VCaP (cell line): ENCODE data around the gene CUTA.

Source experiments
- H3K27ac ChIP-seq: fragments of 450-650 bp; 2 replicates; pipeline ENCODE4 v1.5.1; 2017
- TF ChIP-seq, protein P1 (sequence below): fragments of 450-650 bp; conservative IDR thresholded peaks from 2 replicates; pipeline ENCODE4 v1.5.1; 2017; ENCODE audit warnings: mild to moderate bottlenecking, moderate library complexity

CUTA gene

DNA sequence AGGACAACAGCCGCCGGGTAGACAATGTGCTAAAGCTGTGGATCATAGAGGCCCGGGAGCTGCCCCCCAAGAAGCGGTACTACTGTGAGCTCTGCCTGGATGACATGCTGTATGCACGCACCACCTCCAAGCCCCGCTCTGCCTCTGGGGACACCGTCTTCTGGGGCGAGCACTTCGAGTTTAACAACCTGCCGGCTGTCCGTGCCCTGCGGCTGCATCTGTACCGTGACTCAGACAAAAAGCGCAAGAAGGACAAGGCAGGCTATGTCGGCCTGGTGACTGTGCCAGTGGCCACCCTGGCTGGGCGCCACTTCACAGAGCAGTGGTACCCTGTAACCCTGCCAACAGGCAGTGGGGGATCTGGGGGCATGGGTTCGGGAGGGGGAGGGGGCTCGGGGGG, 19.8 kb upstream of the CUTA start:
- TF ChIP-seq, protein P1, sequence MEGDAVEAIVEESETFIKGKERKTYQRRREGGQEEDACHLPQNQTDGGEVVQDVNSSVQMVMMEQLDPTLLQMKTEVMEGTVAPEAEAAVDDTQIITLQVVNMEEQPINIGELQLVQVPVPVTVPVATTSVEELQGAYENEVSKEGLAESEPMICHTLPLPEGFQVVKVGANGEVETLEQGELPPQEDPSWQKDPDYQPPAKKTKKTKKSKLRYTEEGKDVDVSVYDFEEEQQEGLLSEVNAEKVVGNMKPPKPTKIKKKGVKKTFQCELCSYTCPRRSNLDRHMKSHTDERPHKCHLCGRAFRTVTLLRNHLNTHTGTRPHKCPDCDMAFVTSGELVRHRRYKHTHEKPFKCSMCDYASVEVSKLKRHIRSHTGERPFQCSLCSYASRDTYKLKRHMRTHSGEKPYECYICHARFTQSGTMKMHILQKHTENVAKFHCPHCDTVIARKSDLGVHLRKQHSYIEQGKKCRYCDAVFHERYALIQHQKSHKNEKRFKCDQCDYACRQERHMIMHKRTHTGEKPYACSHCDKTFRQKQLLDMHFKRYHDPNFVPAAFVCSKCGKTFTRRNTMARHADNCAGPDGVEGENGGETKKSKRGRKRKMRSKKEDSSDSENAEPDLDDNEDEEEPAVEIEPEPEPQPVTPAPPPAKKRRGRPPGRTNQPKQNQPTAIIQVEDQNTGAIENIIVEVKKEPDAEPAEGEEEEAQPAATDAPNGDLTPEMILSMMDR, result no peak
- H3K27ac ChIP-seq, result no peak overlapping the region

DNA sequence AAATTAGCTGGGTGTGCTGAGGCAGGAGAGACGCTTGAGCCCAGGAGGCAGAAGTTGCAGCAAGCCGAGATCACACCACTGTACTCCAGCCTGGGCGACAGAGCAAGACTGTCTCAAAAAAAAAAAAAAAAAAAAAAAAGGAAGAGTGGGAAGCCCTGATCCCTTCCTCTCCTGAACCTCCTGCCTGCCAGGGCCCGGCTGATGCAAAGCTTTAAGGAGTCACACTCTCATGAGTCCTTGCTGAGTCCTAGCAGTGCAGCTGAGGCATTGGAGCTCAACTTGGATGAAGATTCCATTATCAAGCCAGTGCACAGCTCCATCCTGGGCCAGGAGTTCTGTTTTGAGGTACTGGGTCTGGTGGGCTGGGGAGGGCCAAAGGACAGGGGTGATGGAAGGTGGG, 17.1 kb upstream of the CUTA start:
- H3K27ac ChIP-seq, result no peak overlapping the region

DNA sequence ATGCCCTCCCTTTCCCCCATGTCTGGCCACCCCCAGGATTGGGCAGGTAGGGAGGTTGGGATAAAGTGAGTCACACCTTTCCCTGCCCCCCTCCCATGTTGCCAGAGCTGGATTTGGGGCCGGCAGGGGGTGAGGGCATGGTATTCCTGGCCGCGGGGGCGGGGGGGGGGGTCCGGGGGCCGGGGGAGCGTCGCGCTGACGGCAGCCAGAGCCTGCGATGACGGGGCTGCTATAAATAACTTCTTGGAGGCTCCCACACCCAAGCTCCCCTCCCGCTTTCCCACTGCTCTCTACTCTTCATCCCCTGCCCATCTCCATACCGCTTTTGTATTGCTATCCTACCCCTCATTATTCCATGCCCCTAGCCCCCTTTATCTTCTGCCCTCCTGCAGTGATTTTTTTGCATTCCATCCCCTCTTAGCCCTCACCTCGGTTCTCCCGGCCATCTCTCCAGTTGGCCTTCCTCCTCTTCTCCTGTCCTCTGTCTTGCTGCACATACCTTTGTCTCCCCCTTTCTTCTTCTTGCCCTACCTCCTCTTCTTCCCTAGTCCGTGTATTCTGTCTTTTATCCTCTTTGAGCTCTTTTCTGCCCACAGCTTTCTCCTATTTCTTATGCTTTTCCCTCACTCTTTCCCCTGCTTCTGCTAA, 15.8 kb upstream of the CUTA start:
- H3K27ac ChIP-seq, result no peak overlapping the region
- TF ChIP-seq, protein P1, result no peak

More for the DNA sequence above, 17.1 kb upstream of the CUTA start:
- TF ChIP-seq, protein P1, result no peak

DNA sequence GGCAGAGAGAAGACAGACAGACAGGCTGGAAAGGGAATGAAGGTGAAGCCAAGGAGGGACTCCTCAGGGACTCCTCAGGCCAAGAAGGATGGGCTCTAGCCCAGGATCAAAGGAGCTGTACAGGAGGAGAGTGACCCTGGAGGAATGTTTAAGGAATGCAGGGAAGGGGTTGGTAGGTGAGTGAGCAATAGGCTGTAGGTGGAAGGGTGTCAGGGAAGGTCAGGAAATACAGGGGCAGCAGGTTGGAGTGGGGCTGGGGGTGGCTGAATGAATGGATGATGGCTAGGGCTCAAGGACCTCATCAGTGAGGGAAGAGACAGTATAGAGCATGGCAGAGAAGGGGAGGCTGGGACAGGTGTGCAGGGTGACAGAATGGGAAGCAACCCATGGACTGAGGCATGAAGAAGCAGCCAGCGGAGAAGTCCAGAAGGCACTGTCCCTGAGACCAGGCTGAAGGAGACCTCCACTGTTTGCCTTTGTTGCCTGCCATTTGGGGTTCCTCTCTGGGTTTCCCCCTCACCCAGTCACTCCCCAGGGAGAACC, 15.2 kb upstream of the CUTA start:
- TF ChIP-seq, protein P1, result no peak

DNA sequence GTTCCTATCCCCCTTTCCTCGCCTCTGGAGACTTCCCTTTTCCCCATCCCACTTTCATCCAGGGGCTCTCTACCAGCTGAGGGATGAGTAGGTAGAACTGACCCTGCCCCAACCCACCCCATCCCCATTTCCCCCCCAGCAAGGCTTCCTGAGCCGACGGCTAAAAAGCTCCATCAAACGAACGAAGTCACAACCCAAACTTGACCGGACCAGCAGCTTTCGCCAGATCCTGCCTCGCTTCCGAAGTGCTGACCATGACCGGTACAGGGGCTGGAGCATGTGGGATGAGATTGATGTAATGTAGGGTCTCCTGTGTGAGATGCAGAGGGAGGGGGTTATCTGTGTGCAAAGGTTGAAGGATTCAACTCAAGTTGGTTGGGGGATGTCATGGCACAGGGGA, 14.6 kb upstream of the CUTA start:
- TF ChIP-seq, protein P1, result no peak
- no peak overlapping the region for H3K27ac ChIP-seq

More for the DNA sequence above, 15.2 kb upstream of the CUTA start:
- no peak overlapping the region for H3K27ac ChIP-seq

DNA sequence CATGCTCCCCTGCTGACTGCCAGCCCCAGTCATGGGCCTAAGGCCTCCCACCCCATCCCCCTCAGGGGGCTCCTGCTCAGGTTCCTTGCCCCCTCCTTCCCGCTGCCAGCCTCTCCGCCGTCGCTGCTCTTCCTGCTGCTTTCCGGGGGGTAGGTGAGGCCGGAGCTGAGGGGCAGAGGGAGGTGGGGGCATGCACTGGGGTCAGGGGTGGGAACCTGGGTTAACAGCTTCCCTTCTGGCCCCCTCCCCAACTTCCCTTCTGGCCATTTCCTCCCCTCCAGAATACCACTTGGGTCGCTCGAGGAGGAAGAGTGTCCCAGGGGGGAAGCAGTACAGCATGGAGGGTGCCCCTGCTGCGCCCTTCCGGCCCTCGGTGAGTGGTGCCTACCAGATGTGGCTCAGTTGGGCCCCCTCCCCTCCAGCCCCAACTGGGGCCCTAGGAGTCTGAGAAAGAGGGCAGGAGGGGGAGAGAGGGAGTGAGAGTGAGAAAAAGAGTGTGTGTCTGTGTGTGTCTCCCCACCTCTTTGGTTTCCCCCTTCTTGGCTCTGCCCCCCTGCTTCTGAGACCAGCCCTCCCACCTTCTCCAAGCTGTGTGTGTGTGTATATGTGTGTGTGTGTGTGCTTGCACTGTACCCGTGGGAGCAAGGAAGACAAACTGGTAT, 14.1 kb upstream of the CUTA start:
- TF ChIP-seq, protein P1, result no peak
- H3K27ac ChIP-seq, result no peak overlapping the region

DNA sequence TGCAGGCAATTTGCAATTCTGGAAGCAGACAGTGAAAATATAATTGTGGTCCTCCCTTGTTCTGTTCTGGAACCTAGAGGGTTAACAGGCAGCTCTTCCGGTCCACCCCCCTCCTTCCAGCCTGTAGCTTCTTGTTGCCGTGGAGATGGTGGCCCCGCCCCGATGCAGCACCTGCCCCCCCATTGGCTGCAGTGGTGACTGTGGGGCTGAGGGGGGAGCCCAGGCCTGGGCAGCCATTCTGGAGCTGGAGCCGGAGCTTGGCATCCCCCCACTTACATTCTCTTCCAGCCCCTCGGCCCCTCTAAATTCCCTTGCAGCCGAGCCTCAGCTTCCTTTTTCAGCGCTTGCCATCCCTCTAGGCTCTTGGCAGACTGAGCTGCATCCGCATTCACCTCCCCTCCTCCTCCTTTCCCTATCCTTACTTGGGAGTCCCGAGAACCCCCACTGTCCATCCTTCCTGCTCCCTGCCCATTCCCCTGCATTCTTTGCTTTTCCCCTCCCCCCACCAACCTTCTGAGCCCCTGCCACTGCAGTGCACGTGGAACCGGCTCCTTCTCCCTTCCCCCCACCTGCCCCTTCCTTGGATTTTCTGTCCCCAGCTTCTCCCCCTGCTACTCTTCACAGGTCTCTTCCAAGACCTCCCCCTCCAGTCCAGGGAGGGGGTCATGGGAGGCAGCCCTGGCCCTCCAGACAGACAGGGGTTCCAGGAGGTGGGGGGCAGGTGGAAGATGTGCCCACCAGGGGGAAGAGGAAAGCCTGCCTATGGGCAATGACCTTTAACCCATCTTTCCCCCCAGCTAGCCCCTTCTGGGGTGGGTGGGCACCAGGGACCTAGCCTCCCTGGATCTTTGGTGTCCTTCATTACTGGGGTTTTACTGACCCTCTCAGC, 13.3 kb upstream of the CUTA start:
- no peak overlapping the region for H3K27ac ChIP-seq
- TF ChIP-seq, protein P1, result no peak
